A673 (cell line): ENCODE data around the gene PLCD3.

Experiments
- CTCF ChIP-seq: fragments of 300-800, 200-600 bp; sonication (generic); conservative IDR thresholded peaks from 2 replicates; pipeline ENCODE4 v1.5.1; 2017; ENCODE audit warnings: low read depth, mild to moderate bottlenecking, antibody characterized with exemption, low read length, moderate library complexity, mixed read lengths
- EZH2 ChIP-seq: fragments of 200-600 bp; sonication (generic); IDR thresholded peaks from 2 replicates; pipeline ENCODE4 v1.6.1; 2017; ENCODE audit warnings: borderline replicate concordance, low read depth, mild to moderate bottlenecking, mixed read lengths, antibody characterized with exemption, low read length; ENCODE audit not compliant: poor library complexity, severe bottlenecking

- TF ChIP-seq CTCF (no peak), EZH2 (no peak)
These were observed 38.6 kb upstream of the PLCD3 start for GRCh38 chr17:45170931-45171337.
